Vagina (tissue), 2 donors: ENCODE data around the gene MYO1A. TPM values are rescaled to one million over a fixed set of nuclear protein-coding genes. Genes with fewer than 3 reads are reported as not detected.
A peak's percentile ranks its signal among the peaks of the same experiment; 100 is the strongest.

ENCODE experiments used
- DNase-seq, 2 donors: peaks; one replicate each; pipeline ENCODE4 v3.0.0-alpha.2; 2017; ENCODE audit errors: extremely low spot score in 2 of 2
- H3K27ac ChIP-seq: fragments of 200-600 bp; sonication (generic); one replicate; pipeline ENCODE4 v1.5.1; 2019
- H3K27me3 ChIP-seq: fragments of 200-600 bp; sonication (generic); one replicate; pipeline ENCODE4 v1.5.1; 2019
- H3K36me3 ChIP-seq, 2 donors: fragments of 200-600 bp; sonication (generic); one replicate each; pipeline ENCODE4 v1.5.1; 2017 to 2019
- H3K4me1 ChIP-seq: fragments of 200-600 bp; sonication (generic); one replicate; pipeline ENCODE4 v1.5.1; 2019
- H3K4me3 ChIP-seq, 2 donors: fragments of 200-600 bp; sonication (generic); 1 replicate in 1 of 2; 2 replicates in 1 of 2; pipeline ENCODE4 v1.5.1; 2016 to 2019
- H3K9me3 ChIP-seq: fragments of 200-600 bp; sonication (generic); one replicate; pipeline ENCODE4 v1.5.1; 2019
- POLR2A ChIP-seq, 2 donors: fragments of 450-650 bp; IDR thresholded peaks; one replicate each; pipeline ENCODE4 v1.6.1; 2017; ENCODE audit warnings: antibody characterized with exemption in 2 of 2, mild to moderate bottlenecking in 2 of 2, moderate library complexity in 2 of 2
- POLR2AphosphoS5 ChIP-seq, 2 donors: sonication (generic); formaldehyde crosslinking; IDR thresholded peaks; one replicate each; pipeline ENCODE4 v1.9.0; 2017; ENCODE audit warnings: antibody characterized with exemption in 2 of 2, mild to moderate bottlenecking in 2 of 2, low read depth in 1 of 2; ENCODE audit not compliant: insufficient read depth in 1 of 2
- intact Hi-C: fragments of 100-400 bp; cut with DNase I; formaldehyde crosslinking; loops from one replicate; pipeline ENCODE4 v1.15.1; 2023
- total RNA-seq: library from RNA; depleted of rRNA; stranded (reverse); fragments of >200 nt; gene quantifications from one replicate; pipeline ENCODE4 v1.2.3, GENCODE V29; 2016
- TF ChIP-seq, protein P1 (sequence below), 3 experiments: fragments of 450-650 bp in 2 of 3; fragments of 200-600 bp in 1 of 3; sonication (generic) in 1 of 3; IDR thresholded peaks; one replicate each; pipeline ENCODE4 v1.5.1; 2017 to 2019; ENCODE audit warnings: antibody characterized with exemption in 3 of 3, mild to moderate bottlenecking in 2 of 3, moderate library complexity in 2 of 3

MYO1A gene
- total RNA-seq, 1 donor from 2014 or later, result 1.2 TPM

DNA sequence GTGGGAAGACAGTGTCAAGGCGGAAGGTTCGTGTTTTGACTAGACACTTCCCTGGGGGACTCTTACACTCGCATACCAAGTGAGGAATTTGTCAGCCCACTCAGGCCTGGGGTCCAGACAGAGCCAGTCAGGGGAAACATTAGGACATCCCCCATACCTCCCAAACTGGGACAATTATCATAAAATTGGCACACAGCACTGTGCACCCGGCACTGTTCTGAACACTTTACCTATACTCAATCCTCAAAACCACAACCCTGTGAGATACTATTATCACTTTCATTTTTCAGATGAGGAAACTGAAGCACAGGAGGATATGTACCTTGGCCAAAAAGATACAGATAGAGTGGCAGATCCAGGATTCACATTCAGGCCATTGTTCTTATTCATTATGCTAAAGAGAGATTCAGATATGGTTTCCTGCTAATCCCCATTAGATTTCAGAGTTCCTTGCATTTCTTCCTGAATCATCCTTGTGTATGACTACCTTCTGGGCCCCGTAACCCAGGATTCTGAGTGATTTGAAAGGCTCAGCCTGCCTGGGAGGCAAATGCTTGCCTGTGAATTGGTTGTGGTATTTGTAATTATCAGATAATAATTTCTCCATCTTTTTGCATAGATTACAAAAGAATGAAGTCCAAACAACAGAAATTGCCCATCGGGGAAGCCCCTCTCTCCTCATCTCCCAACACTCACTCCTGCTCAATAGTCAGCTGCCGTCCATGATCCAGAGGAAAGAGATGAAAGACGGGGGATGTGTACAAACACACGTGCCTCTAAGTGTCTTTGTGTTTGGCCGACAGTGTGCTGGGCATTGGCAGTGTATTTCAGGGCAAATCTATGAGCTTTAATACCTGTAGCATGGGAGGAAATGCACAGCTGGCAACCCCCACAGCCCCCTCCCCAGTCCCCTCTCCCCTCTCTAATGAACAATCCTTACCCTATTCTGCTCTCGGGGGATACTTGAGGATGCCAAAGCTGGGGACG lies 38.2 kb downstream of the MYO1A start:
- Histone ChIP-seq H3K27ac (no peak overlapping the region), H3K9me3 (no peaks in the 10 kb centered on the region), H3K36me3 (no peaks in the 10 kb centered on the region), H3K27me3 (no peaks in the 10 kb centered on the region), H3K4me1 (peaks cover 6% of the 10 kb centered on the region), H3K4me3 (no peak overlapping the region)
- intact Hi-C loops, result no loop called here
- no peak for TF ChIP-seq POLR2A (IDR thresholded peaks at IDR 0.05)
- TF ChIP-seq POLR2AphosphoS5 (IDR thresholded peaks at IDR 0.05; ENCODE audit: insufficient read depth in 1 of 2, low read depth in 1 of 2), result no peak
- TF ChIP-seq, protein P1, sequence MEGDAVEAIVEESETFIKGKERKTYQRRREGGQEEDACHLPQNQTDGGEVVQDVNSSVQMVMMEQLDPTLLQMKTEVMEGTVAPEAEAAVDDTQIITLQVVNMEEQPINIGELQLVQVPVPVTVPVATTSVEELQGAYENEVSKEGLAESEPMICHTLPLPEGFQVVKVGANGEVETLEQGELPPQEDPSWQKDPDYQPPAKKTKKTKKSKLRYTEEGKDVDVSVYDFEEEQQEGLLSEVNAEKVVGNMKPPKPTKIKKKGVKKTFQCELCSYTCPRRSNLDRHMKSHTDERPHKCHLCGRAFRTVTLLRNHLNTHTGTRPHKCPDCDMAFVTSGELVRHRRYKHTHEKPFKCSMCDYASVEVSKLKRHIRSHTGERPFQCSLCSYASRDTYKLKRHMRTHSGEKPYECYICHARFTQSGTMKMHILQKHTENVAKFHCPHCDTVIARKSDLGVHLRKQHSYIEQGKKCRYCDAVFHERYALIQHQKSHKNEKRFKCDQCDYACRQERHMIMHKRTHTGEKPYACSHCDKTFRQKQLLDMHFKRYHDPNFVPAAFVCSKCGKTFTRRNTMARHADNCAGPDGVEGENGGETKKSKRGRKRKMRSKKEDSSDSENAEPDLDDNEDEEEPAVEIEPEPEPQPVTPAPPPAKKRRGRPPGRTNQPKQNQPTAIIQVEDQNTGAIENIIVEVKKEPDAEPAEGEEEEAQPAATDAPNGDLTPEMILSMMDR (IDR thresholded peaks at IDR 0.05), result no peak
- no peak for DNase-seq

DNA sequence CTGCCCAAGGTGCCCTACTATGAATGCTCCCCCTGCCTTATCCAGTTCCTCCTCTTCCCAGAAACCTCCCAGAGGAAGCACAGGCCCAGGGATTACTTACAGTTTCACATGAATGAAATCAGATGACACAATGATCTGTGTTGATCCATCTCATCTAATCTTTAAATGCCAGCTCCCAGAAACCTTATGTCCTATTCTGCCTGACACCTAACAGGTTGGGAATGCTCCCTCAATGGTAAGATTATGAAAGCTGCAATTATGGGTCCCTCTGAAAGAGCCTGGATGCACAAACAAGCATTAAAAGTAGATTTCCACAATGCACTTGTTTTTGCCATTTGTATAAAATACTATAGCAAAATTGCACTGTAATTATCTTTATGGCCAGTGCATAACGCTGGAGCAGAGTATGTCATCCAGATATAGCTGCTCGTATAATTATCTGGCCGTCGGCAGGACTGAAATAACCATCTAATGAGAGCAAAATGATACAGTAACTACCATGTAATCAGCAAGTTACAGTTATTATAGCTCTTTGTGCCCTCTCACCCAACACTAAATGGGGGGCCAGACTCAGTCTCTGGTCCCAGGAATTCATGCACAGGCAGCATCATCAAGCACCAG lies 39.2 kb downstream of the MYO1A start:
- H3K36me3 ChIP-seq, result no peaks in the 10 kb centered on the region
- no peaks in the 10 kb centered on the region for H3K9me3 ChIP-seq
- no peak overlapping the region for H3K4me3 ChIP-seq
- H3K4me1 ChIP-seq, result peaks cover 10% of the 10 kb centered on the region
- no peak for DNase-seq
- no peaks in the 10 kb centered on the region for H3K27me3 ChIP-seq
- H3K27ac ChIP-seq, result no peak overlapping the region
- intact Hi-C loops, result no loop called here
- TF ChIP-seq POLR2AphosphoS5 (IDR thresholded peaks at IDR 0.05; ENCODE audit: insufficient read depth in 1 of 2, low read depth in 1 of 2), result no peak
- no peak for TF ChIP-seq POLR2A (IDR thresholded peaks at IDR 0.05)
- TF ChIP-seq, protein P1 (IDR thresholded peaks at IDR 0.05), result no peak

DNA sequence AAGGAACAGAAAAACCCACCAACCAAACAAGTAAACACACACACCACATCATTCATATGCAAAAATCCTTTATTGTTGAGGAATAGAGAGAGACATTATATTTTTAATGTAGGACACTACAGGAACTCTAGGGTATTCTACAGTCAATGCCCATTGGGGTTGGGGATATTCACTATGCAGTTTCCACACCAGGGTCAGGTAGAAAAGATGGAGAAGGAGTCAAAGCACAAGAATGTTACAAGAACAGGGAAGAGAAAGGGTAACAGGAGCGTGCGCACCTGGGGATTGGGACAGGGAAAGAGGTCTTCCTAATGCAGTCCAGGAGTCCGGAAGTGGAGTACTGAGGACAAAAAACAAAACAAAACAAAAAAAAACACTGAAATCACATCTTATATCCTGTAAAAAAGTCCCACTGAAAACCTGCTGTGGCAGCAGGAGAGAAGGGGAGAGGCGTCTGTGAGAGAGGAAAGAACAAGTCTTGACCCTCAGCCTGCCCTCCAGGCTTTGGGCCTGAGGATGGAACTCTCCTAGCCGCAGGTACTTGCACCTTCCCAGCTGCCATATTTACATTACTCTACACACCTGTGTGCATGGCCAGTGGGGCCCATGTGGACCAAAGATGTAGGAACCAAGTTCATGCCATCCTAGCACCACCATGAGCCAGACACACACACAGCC lies 39.8 kb downstream of the MYO1A start:
- Histone ChIP-seq H3K4me1 (peaks cover 17% of the 10 kb centered on the region), H3K4me3 (no peak overlapping the region), H3K27me3 (no peaks in the 10 kb centered on the region), H3K9me3 (no peaks in the 10 kb centered on the region), H3K36me3 (no peaks in the 10 kb centered on the region), H3K27ac (no peak overlapping the region)
- intact Hi-C loops, result no loop called here
- no peak for TF ChIP-seq POLR2A (IDR thresholded peaks at IDR 0.05)
- TF ChIP-seq, protein P1 (IDR thresholded peaks at IDR 0.05), result no peak
- no peak for TF ChIP-seq POLR2AphosphoS5 (IDR thresholded peaks at IDR 0.05; ENCODE audit: insufficient read depth in 1 of 2, low read depth in 1 of 2)
- no peak for DNase-seq

DNA sequence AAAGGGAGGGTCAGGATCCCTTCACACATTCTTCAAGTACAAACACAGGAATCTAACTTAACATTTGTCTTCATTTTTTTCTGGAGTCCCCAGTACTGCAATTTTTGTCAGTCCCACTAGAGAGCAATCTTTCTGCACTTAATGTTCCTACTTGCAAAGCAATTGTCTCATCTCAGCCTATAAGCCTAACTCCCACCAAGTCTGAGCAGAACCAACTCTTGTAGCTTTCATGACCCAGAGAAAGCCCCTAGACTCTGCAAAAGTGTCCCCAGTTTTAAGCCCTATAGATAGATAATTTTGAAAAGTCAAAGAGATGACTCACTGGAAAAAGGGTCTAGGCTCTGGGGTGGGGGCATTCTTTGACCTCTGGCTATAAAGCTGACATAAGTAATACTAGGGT lies 41.8 kb downstream of the MYO1A start:
- no peak overlapping the region for H3K4me3 ChIP-seq
- DNase-seq, result no peak
- H3K27me3 ChIP-seq, result no peaks in the 10 kb centered on the region
- H3K27ac ChIP-seq, result peak overlapping the region; percentile 45
- TF ChIP-seq POLR2AphosphoS5 (IDR thresholded peaks at IDR 0.05; ENCODE audit: insufficient read depth in 1 of 2, low read depth in 1 of 2), result no peak
- TF ChIP-seq, protein P1 (IDR thresholded peaks at IDR 0.05), result peak in 2 of 3 experiments; percentile 43 to 72
- peaks cover 27% of the 10 kb centered on the region for H3K4me1 ChIP-seq
- intact Hi-C loops, result no loop called here
- peaks cover 0 to 13% of the 10 kb centered on the region in 2 donors for H3K36me3 ChIP-seq
- H3K9me3 ChIP-seq, result no peaks in the 10 kb centered on the region
